ENCODE data around the gene ANAPC13. TPM values are rescaled to one million over a fixed set of nuclear protein-coding genes. Genes with fewer than 3 reads are reported as not detected.
A peak's percentile ranks its signal among the peaks of the same experiment; 100 is the strongest.

Gene ANAPC13
- total RNA-seq, 1 donor from 2014 or later = 50.9 TPM

- no peak for DNase-seq (ENCODE audit: low spot score)
These were observed 2.4 kb downstream of the ANAPC13 start for GRCh38 chr3:134483195-134483900.

GRCh38 chr3:134482622-134483021, 3.2 kb downstream of the ANAPC13 start:
- DNase-seq (ENCODE audit: low spot score) = no peak

- DNase-seq (ENCODE audit: low spot score) = no peak
These were observed 4.6 kb downstream of the ANAPC13 start for GRCh38 chr3:134481166-134481565.

- no peak for DNase-seq (ENCODE audit: low spot score)
These were observed 5.2 kb downstream of the ANAPC13 start for GRCh38 chr3:134480546-134480945.

DNA sequence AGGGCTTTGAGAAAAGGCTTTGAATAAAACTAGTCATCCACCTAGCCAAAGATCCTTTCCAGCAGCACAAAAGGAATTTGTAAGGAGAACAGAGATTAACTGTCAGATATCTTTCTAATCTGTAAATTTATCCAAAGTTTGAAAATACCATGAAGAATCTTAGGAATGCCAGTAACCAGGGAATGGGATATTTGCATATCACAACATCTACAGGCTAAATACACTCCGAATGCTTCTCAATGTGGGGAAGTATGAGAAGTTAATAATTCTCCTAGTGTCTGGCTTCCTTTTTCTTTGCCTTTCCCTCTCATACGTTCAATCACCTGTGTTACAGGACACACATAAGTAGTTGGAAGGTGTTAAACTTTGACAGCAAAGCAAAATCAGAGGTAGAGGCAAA, 7.8 kb downstream of the ANAPC13 start:
- no peak for DNase-seq (ENCODE audit: low spot score)

DNA sequence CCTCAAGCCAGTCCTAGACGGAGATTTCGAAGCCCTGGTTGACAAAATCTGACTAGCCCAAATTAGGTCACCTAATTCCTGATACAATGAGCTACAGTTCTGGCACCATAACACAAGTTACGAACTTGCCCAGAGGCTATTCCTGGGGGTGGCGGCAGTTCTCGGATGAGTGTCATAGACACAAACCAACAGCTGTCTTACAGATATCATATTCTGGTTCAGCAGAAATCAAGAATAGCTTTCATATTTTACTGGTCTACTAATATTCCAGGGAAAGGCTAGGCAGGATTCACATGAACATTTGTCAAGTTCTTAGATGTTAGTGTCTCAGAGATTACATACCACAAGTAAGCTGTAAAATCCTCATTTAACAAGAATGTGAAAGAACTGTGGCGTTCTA, 8.8 kb downstream of the ANAPC13 start:
- no peak for DNase-seq (ENCODE audit: low spot score)

GRCh38 chr3:134476306-134476705, 9.5 kb downstream of the ANAPC13 start:
- DNase-seq (ENCODE audit: low spot score) = no peak

- DNase-seq (ENCODE audit: low spot score) = no peak
These were observed 10.8 kb downstream of the ANAPC13 start for GRCh38 chr3:134474956-134475355.

- DNase-seq (ENCODE audit: low spot score) = peak; percentile 85
These were observed 11.8 kb downstream of the ANAPC13 start for GRCh38 chr3:134473868-134474546.

GRCh38 chr3:134472831-134473230, 13.0 kb downstream of the ANAPC13 start:
- DNase-seq (ENCODE audit: low spot score) = no peak

DNA sequence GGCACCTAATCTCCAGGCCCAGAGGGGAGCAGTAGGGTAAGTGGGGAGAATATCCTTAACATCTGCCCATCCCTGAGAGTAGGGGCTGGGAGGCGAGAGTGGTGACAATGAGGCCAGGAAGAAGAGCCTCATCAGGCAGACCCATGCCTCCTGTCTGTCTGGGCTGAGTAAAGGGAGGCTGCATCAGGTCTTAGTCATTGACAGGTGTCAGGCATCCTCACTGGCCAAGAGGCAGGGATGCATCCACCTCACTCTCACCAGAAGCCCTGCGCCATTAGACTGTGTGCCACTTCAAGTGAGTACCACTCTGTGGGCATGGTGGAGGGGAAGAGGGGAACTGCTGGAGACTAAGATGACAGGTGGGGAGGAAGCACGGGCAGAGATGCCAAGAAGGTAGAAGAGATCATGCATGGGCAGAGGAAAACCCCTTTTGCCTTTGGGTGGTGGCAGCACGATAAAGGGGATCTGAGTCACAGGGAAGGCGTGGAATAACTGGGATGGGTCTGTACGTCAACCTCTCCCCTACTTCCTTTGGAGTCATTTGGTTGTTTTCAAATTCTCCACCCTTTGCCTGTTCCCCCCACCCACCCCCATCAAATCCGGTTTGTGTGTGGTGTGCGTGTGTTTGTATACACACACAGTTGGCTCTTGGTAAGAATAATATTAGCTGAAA, 14.1 kb downstream of the ANAPC13 start:
- DNase-seq (ENCODE audit: low spot score) = no peak

- no peak for DNase-seq (ENCODE audit: low spot score)
These were observed 17.3 kb downstream of the ANAPC13 start for GRCh38 chr3:134468519-134468918.

DNA sequence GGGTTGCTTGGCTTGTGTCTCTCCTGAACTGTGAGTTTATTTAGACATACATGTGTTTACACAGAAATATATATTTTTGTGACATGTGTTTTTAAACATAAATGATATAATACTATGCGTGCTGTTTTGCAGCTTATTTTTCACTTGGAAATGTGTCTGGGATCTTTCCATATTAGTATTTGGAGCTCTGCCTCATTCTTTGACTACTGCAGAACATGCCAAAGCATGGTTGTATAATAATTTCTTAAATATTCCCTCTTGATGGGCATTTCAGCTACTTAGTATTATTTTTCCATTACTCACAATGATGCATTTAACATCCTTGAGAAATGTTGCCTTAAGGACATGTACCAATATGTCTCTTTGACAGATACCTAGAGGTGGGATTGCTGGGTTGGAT, 19.5 kb downstream of the ANAPC13 start:
- no peak for DNase-seq (ENCODE audit: low spot score)

GRCh38 chr3:134464689-134465365, 21.0 kb downstream of the ANAPC13 start:
- no peak for DNase-seq (ENCODE audit: low spot score)

- peak; percentile 64 for DNase-seq (ENCODE audit: low spot score)
These were observed 21.6 kb downstream of the ANAPC13 start for GRCh38 chr3:134464064-134464688.

- no peak for DNase-seq (ENCODE audit: low spot score)
These were observed 22.1 kb downstream of the ANAPC13 start for GRCh38 chr3:134463676-134464063.

- DNase-seq (ENCODE audit: low spot score) = no peak
These were observed 23.3 kb downstream of the ANAPC13 start for GRCh38 chr3:134462331-134462941.

DNA sequence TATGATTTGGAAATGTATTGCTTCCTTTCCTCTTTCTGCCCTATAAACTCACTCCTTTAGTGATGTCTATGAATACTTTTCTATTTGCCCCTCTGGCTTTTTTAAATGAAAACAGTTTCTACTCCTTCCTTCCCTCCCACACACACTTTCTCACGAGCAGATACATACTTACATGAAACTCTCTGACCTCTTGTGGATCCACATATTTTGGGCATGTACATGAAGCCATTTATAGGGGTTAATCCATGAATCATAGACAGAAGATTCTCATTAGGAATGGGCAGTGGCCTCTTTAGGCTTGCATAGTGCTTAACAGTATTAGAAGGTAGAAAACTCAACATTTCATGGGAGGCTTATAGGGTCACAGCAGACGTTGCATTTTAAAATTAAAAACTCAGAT, 24.8 kb downstream of the ANAPC13 start:
- DNase-seq (ENCODE audit: low spot score) = no peak

DNA sequence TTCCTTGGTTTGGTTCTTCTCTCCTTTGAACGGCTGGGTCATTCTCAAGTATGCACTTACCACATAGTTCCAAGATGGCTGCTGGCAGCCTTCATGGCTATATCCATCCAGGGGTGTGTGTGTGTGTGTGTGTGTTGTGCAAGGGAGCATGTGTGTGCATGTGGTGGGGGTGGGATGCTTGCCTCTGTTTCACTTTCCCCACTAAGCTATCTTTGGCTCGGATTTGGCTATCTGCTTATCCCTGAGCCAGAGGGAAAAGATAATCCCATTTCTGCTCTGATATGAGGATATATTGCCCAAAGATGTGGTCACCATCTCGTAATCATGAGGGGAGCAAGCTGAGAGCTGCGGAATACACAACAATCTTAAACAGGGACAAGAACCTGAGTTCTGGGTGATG, 26.2 kb downstream of the ANAPC13 start:
- no peak for DNase-seq (ENCODE audit: low spot score)

DNA sequence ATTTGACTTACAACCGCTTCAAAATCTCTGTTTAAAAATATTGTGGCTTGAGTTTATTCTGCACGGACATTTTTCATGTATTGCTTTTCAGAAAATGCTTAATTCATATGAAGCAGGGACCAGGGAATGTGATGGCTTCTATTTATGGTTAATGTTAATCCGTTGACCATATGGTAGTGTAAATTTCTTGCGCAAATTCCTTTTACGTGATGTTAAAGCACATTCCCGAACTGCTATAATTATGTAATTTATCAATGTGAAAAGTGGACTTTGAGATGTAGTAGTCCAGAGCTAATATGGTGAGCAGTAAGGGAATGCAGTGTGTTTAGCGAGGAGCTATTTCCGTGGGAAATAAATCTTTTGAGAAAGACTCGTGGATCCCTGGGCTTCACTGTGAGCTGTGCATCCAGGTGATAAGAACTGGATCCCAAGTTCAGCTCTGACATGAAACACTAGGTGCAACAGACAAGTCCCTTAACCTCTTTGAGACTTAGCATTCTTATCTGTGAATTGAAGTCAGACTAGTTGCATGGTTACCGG, 27.3 kb downstream of the ANAPC13 start:
- no peak for DNase-seq (ENCODE audit: low spot score)

DNA sequence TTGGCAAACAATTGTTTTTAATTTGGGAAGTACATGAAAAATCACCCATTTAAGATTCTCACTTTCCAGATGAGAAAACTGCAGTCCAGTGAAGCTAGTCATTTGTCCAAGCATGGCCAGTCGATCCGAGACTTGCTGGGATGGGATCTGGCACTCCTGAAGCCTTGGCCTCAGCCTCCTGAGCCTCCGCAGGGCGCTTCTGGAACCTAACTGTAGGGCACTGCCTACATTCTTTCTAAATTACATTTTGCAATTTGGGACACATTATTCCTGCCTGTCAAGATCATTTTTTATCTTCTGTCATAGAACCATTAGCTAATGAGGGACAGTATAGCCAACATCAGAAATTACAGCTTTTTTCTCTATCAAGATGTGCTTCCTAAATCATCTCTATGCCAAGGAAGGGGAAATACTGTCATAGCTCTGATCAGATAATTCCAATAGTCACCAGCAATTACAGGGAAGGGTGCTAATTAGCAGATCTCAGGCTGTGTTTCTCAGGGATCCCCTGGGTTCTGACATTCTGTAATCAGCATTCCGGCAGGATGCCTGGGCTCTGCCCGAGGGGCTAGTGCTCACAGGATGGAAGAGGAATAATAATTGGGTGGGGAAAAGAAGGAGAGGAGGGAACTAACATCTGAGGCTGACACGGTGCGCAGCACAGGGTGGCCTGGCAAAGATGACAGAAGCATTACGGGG, 28.3 kb downstream of the ANAPC13 start:
- no peak for DNase-seq (ENCODE audit: low spot score)

All from ureter (tissue), 1 donor.